Astrocyte of the cerebellum (primary cell): ENCODE data around the gene ZKSCAN2.

Experiments used
- DNase-seq: peaks from one replicate; pipeline ENCODE4 v3.0.0-alpha.2; 2011; ENCODE audit warnings: low read depth
- H3K4me3 ChIP-seq: 2 replicates; pipeline ENCODE4 v1.5.1; 2011; ENCODE audit warnings: mild to moderate bottlenecking, low read depth, low read length, moderate library complexity
- in situ Hi-C: cut with HindIII; loops from 2 replicates; pipeline ENCODE4 v1.10.0; 2017; ENCODE audit warnings: low sequenced_read_pairs
- TF ChIP-seq, protein P1 (sequence below): IDR thresholded peaks from 2 replicates; pipeline ENCODE4 v1.5.1; 2012; ENCODE audit warnings: low read length, low read depth, moderate library complexity, mild to moderate bottlenecking; ENCODE audit errors: missing control alignments

Gene ZKSCAN2

DNA sequence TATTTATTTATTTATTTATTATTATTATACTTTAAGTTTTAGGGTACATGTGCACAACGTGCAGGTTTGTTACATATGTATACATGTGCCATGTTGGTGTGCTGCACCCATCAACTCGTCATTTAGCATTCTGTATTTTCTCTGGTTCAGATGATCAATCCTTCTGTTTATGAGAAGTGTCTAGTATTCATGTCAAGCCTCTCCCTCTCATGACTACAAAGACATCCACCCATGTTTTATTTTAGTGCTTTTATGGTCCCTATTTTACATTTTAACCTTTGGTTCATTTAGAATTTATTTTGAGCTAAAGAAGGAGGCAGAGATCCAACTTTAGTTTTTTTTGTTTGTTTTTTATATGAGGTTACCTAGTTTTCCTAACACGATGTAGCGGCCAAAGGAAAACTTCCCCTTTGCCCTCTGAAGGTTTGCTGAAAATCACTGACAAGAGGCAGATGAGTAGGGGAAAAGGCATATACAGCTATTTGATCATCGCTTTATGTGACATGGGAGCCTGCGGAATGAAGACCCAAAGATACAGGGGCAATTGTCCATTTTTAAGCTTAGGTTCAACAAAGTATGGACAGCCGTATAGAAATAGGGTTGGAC lies 63.3 kb downstream of the ZKSCAN2 start:
- in situ Hi-C loops: loop anchor here (5.0 kb wide), 1 partner anchor 37 kb away; no protein-coding TSS in a partner anchor
- DNase-seq: no peak
- TF ChIP-seq, protein P1, sequence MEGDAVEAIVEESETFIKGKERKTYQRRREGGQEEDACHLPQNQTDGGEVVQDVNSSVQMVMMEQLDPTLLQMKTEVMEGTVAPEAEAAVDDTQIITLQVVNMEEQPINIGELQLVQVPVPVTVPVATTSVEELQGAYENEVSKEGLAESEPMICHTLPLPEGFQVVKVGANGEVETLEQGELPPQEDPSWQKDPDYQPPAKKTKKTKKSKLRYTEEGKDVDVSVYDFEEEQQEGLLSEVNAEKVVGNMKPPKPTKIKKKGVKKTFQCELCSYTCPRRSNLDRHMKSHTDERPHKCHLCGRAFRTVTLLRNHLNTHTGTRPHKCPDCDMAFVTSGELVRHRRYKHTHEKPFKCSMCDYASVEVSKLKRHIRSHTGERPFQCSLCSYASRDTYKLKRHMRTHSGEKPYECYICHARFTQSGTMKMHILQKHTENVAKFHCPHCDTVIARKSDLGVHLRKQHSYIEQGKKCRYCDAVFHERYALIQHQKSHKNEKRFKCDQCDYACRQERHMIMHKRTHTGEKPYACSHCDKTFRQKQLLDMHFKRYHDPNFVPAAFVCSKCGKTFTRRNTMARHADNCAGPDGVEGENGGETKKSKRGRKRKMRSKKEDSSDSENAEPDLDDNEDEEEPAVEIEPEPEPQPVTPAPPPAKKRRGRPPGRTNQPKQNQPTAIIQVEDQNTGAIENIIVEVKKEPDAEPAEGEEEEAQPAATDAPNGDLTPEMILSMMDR: no peak
- no peak overlapping the region for H3K4me3 ChIP-seq

DNA sequence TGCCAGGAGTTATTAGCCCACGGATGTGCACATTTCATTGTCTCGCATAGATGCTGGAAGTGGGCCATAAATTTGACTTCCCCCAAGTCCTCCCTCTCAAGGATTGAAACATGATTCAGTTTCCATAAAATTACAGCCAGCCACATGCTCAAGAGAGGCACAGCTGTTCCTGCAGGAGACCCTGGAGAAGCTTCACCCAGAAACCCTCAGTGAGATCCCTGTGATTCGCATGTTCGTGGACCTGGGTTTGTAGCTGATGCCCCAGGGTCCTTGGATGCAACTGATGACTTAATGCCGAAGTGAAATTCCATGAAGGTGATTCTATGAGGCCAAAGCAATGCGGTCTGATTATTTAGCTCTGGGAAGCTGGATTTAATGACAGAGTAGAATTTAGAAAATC lies 65.5 kb downstream of the ZKSCAN2 start:
- TF ChIP-seq, protein P1: no peak
- in situ Hi-C loops: loop anchor here (5.0 kb wide), 1 partner anchor 35 kb away; no protein-coding TSS in a partner anchor
- DNase-seq: no peak
- no peak overlapping the region for H3K4me3 ChIP-seq

DNA sequence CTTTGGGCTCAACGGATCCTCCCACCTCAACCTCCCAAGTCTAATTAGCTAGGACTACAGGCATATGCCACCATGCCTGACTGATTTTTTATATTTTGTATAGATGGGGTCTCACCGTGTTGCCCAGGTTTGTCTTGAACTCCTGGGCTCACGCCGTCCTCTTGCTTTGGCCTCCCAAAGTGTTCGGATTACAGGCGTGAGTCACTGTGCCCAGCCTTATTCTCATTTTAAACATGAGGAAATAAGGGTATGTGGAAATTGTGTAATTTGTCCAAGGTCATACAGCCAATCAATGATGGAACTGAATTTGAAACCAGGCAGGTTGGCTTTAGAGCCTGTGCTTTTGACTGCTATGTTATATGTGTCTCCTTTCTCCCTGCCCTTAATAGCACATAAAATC lies 68.3 kb downstream of the ZKSCAN2 start:
- H3K4me3 ChIP-seq: no peak overlapping the region
- in situ Hi-C loops: no loop called here
- DNase-seq: no peak
- TF ChIP-seq, protein P1: no peak

DNA sequence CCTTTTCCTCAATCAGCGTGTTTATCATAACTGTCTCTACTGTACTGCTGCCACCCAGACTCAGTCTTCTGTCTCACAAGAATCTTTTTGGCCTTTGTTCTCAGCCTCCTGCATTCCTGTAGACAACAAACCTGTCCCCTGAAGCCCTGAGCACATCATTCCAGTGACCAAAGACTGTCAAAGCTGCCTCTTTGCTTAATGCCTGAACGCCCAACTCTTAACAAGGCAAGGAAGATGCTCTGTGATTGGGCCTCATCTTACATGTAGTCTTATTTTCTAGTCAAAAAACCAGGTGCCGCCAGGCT lies 70.2 kb downstream of the ZKSCAN2 start:
- no peak for DNase-seq
- no peak overlapping the region for H3K4me3 ChIP-seq
- in situ Hi-C loops: no loop called here
- TF ChIP-seq, protein P1: no peak
